ENCODE data around the gene TPD52L2.
"Not testable (repeated sequence)": the region's sequence is repeated elsewhere in the genome, so short reads cannot be mapped to it uniquely, and the experiment has no call there.

GRCh38 chr20:63874241-63874640, 9.2 kb downstream of the TPD52L2 start:
- TF ChIP-seq GATA1 (IDR thresholded peaks at IDR 0.05; ENCODE audit: low read depth, low read length); POLR2A (IDR thresholded peaks at IDR 0.05; ENCODE audit: low read length): not testable (repeated sequence)

Measured in erythroblast (primary cell).